GM23248 (cell line): ENCODE measurements around the gene CLCN6.

ENCODE experiments used
- EZH2 ChIP-seq: fragments of 200-600 bp; sonication (generic); IDR thresholded peaks from 2 replicates; pipeline ENCODE4 v1.6.1; 2018; ENCODE audit warnings: antibody characterized with exemption, mild to moderate bottlenecking; ENCODE audit not compliant: insufficient read depth, poor library complexity, severe bottlenecking
- EZH2phosphoT487 ChIP-seq: fragments of 200-600 bp; sonication (generic); IDR thresholded peaks from 2 replicates; pipeline ENCODE4 v1.6.1; 2018; ENCODE audit warnings: antibody characterized with exemption, moderate library complexity, mild to moderate bottlenecking, low read depth; ENCODE audit not compliant: insufficient read depth

DNA sequence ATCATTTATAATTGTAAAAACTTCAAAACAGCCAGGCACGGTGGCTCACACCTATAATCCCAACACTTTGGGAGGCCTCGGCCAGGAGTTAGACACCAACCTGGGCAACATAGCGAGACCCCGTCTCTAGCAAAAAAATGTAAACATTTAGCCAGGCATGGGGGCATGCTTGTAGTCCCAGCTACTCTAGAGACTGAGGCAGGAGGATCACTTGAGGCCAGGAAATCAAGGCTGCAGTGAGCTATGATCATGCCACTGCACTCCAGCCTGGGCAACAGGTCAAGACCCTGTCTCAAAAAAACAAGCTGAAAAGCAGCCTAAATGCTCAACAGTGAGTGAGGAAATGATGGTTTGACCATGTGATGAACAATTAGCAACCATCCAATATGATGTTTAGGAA is 36.7 kb upstream of the CLCN6 start:
- no peak for TF ChIP-seq EZH2
- TF ChIP-seq EZH2phosphoT487, result no peak
